Measurements from ENCODE around the gene ZBTB11. TPM values are rescaled to one million over a fixed set of nuclear protein-coding genes. Genes with fewer than 3 reads are reported as not detected.

ZBTB11 gene
- total and polyA plus RNA-seq, 9 of the 15 experiments (the other 6 are each of a cell fraction or from before 2014, with no cell fraction given), result 6.2 to 31.9 (median 21.4) TPM

DNA sequence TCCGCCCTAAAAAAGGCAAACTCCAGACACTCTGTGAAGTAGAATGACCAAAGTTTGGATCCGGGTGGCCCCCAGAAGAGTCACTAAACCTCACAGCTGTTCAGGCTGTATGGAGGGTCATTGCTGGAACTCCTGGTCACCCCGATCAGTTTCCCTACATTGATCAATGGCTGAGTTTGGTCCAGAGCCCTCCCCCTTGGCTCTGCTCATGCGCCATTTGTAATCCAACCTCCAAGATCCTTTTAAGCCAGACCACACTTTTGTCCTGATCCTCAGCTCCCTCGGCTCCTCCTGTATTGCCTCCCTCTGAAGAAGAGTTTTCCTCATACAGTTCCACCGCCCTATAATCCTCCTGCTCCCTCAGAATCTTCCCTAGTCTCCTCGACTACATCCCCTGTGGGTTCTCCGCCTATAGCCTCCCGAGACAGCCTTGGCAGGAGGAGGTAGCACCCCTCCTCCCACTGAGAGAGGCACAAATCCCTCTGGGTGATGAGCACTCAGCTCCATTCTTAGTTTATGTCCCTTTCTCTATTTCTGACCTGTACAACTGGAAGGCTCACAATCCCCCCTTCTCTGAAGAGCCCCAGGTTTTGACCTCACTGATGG is 42.2 kb downstream of the ZBTB11 start (continued):
- TF ChIP-seq, protein P1, sequence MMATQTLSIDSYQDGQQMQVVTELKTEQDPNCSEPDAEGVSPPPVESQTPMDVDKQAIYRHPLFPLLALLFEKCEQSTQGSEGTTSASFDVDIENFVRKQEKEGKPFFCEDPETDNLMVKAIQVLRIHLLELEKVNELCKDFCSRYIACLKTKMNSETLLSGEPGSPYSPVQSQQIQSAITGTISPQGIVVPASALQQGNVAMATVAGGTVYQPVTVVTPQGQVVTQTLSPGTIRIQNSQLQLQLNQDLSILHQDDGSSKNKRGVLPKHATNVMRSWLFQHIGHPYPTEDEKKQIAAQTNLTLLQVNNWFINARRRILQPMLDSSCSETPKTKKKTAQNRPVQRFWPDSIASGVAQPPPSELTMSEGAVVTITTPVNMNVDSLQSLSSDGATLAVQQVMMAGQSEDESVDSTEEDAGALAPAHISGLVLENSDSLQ (IDR thresholded peaks at IDR 0.05), result 0 out of 2 replicates have a peak, but pooled peaks have one; percentile 33
- TF ChIP-seq RBBP5 (IDR thresholded peaks at IDR 0.05; ENCODE audit: borderline replicate concordance, insufficient read depth, low read length, poor library complexity, severe bottlenecking), result peak; percentile 4
- TF ChIP-seq NFRKB (IDR thresholded peaks at IDR 0.05; ENCODE audit: low read depth), result 0 out of 2 replicates have a peak, but pooled peaks have one; percentile 10
- TF ChIP-seq RFX7 (CRISPR knock-in tag; IDR thresholded peaks at IDR 0.05), result no peak
- no peak for TF ChIP-seq JUND (IDR thresholded peaks at IDR 0.05; ENCODE audit: borderline replicate concordance, low read depth, low read length)
- peak; percentile 8; the same call in 1 of the 3 replicates for TF ChIP-seq JUND (tag; IDR thresholded peaks at IDR 0.05; ENCODE audit: borderline replicate concordance, low read depth, low read length)
- TF ChIP-seq POLR2A (conservative IDR thresholded peaks at IDR 0.05), result peak; percentile 42; the same call in 1 of the 2 replicates
- TF ChIP-seq NUFIP1 (IDR thresholded peaks at IDR 0.05; ENCODE audit: partially characterized antibody), result no peak
- TF ChIP-seq CTBP1 (IDR thresholded peaks at IDR 0.05; ENCODE audit: borderline replicate concordance), result no peak
- TF ChIP-seq, protein P2, sequence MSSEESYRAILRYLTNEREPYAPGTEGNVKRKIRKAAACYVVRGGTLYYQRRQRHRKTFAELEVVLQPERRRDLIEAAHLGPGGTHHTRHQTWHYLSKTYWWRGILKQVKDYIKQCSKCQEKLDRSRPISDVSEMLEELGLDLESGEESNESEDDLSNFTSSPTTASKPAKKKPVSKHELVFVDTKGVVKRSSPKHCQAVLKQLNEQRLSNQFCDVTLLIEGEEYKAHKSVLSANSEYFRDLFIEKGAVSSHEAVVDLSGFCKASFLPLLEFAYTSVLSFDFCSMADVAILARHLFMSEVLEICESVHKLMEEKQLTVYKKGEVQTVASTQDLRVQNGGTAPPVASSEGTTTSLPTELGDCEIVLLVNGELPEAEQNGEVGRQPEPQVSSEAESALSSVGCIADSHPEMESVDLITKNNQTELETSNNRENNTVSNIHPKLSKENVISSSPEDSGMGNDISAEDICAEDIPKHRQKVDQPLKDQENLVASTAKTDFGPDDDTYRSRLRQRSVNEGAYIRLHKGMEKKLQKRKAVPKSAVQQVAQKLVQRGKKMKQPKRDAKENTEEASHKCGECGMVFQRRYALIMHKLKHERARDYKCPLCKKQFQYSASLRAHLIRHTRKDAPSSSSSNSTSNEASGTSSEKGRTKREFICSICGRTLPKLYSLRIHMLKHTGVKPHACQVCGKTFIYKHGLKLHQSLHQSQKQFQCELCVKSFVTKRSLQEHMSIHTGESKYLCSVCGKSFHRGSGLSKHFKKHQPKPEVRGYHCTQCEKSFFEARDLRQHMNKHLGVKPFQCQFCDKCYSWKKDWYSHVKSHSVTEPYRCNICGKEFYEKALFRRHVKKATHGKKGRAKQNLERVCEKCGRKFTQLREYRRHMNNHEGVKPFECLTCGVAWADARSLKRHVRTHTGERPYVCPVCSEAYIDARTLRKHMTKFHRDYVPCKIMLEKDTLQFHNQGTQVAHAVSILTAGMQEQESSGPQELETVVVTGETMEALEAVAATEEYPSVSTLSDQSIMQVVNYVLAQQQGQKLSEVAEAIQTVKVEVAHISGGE (CRISPR knock-in tag; IDR thresholded peaks at IDR 0.05), result 0 out of 6 replicates have a peak, but pooled peaks of 1 of the 3 experiments have one; percentile 10
- TF ChIP-seq ETS2 (tag; IDR thresholded peaks at IDR 0.05; ENCODE audit: borderline replicate concordance, poor library complexity, severe bottlenecking), result no peak
- TF ChIP-seq, protein P3, sequence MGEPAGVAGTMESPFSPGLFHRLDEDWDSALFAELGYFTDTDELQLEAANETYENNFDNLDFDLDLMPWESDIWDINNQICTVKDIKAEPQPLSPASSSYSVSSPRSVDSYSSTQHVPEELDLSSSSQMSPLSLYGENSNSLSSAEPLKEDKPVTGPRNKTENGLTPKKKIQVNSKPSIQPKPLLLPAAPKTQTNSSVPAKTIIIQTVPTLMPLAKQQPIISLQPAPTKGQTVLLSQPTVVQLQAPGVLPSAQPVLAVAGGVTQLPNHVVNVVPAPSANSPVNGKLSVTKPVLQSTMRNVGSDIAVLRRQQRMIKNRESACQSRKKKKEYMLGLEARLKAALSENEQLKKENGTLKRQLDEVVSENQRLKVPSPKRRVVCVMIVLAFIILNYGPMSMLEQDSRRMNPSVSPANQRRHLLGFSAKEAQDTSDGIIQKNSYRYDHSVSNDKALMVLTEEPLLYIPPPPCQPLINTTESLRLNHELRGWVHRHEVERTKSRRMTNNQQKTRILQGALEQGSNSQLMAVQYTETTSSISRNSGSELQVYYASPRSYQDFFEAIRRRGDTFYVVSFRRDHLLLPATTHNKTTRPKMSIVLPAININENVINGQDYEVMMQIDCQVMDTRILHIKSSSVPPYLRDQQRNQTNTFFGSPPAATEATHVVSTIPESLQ (CRISPR knock-in tag; IDR thresholded peaks at IDR 0.05), result no peak
- TF ChIP-seq FOXK2 (conservative IDR thresholded peaks at IDR 0.05 in 1 of 2, IDR thresholded peaks at IDR 0.05 in 1 of 2; ENCODE audit: low read depth in 2 of 2), result no peak
- peak; percentile 57 for TF ChIP-seq POLR2B (IDR thresholded peaks at IDR 0.05; ENCODE audit: low read depth, partially characterized antibody)
- TF ChIP-seq POLR2H (tag; IDR thresholded peaks at IDR 0.05; ENCODE audit: low read depth), result 0 out of 2 replicates have a peak, but pooled peaks have one; percentile 42
- no peak for TF ChIP-seq EZH2 (IDR thresholded peaks at IDR 0.05; ENCODE audit: borderline replicate concordance, low read depth, low read length)
- TF ChIP-seq TAF9B (IDR thresholded peaks at IDR 0.05; ENCODE audit: partially characterized antibody), result peak; percentile 26
- TF ChIP-seq MAZ (CRISPR knock-in tag; conservative IDR thresholded peaks at IDR 0.05 in 1 of 2, IDR thresholded peaks at IDR 0.05 in 1 of 2), result 0 out of 4 replicates have a peak, but pooled peaks of 1 of the 2 experiments have one; percentile 4

All from K562 (cell line).